SK-N-SH (cell line): ENCODE results near the gene PPP2R5C. TPM values are rescaled to one million over a fixed set of nuclear protein-coding genes. Genes with fewer than 3 reads are reported as not detected.
A peak's percentile ranks its signal among the peaks of the same experiment; 100 is the strongest.

Experiments
- CTCF ChIA-PET: fragments of 300-600, 350-600 bp; formaldehyde crosslinking; extraction: SDS; loops from one replicate; lab custom pipeline; 2021; lab: Yijun Ruan, JAX
- POLR2A ChIA-PET: fragments of 350-600 bp; sonication (Branson Sonifier 250); formaldehyde crosslinking; extraction: SDS; loops from one replicate; lab custom pipeline; 2020; ENCODE audit warnings: antibody characterized with exemption, inconsistent platforms; lab: Yijun Ruan, JAX
- DNase-seq: peaks from one replicate; pipeline ENCODE4 v3.0.0; 2012
- H2AFZ ChIP-seq: fragments of 200-600 bp; sonication (generic); 2 replicates; pipeline ENCODE4 v1.8.1; 2016; ENCODE audit warnings: antibody characterized with exemption, mild to moderate bottlenecking, low read depth
- H3F3A ChIP-seq: fragments of 200-600 bp; sonication (generic); replicated peaks from 2 replicates; pipeline ENCODE3; 2016; ENCODE audit warnings: antibody characterized with exemption, mild to moderate bottlenecking; ENCODE audit not compliant: insufficient read depth
- H3K27ac ChIP-seq, 2 experiments: fragments of 200-500 bp in 1 of 2; fragments of 200-600 bp in 1 of 2; sonication (Bioruptor generic) in 1 of 2; sonication (generic), shearing (Covaris generic) in 1 of 2; 2 replicates each; pipeline versions ENCODE4 v1.5.1 to v1.6.1; 2014 to 2016; ENCODE audit warnings: low read depth in 2 of 2, inconsistent platforms in 1 of 2, low read length in 1 of 2, mild to moderate bottlenecking in 1 of 2, mixed read lengths in 1 of 2
- H3K27me3 ChIP-seq: fragments of 200-600 bp; sonication (generic), shearing (Covaris generic); 2 replicates; pipeline ENCODE4 v1.6.1; 2016; ENCODE audit warnings: mixed run types; ENCODE audit not compliant: insufficient read depth
- H3K36me3 ChIP-seq, 2 experiments: fragments of 200-500 bp in 1 of 2; fragments of 200-600 bp in 1 of 2; sonication (Bioruptor generic) in 1 of 2; sonication (generic) in 1 of 2; replicated peaks in 1 of 2; 2 replicates each; pipeline versions ENCODE3 to v1.5.1; 2014 to 2016; ENCODE audit warnings: low read length in 1 of 2, mild to moderate bottlenecking in 1 of 2; ENCODE audit not compliant: insufficient read depth in 2 of 2, control insufficient read depth in 1 of 2
- H3K4me1 ChIP-seq, 2 experiments: fragments of 200-500 bp in 1 of 2; fragments of 200-600 bp in 1 of 2; sonication (Bioruptor generic) in 1 of 2; sonication (generic), shearing (Covaris generic) in 1 of 2; 2 replicates each; pipeline versions ENCODE4 v1.5.1 to v1.6.1; 2014 to 2016; ENCODE audit warnings: low read depth in 1 of 2, low read length in 1 of 2, mixed run types in 1 of 2; ENCODE audit not compliant: insufficient read depth in 2 of 2, control insufficient read depth in 1 of 2
- H3K4me2 ChIP-seq: fragments of 200-600 bp; sonication (generic), shearing (Covaris generic); 2 replicates; pipeline ENCODE4 v1.6.1; 2017; ENCODE audit warnings: mixed run types
- H3K4me3 ChIP-seq, 2 experiments: fragments of 200-500 bp in 1 of 2; fragments of 200-600 bp in 1 of 2; sonication (Bioruptor generic) in 1 of 2; sonication (generic), shearing (Covaris generic) in 1 of 2; 2 replicates each; pipeline versions ENCODE4 v1.5.1 to v1.8.1; 2014 to 2016; ENCODE audit warnings: low read depth in 2 of 2, inconsistent platforms in 1 of 2, low read length in 1 of 2, mild to moderate bottlenecking in 1 of 2, mixed read lengths in 1 of 2, moderate library complexity in 1 of 2
- H3K79me2 ChIP-seq: fragments of 200-600 bp; sonication (generic); 2 replicates; pipeline ENCODE4 v1.8.1; 2017; ENCODE audit warnings: mild to moderate bottlenecking; ENCODE audit not compliant: insufficient read depth
- H3K9ac ChIP-seq: fragments of 200-600 bp; sonication (generic); 2 replicates; pipeline ENCODE4 v1.6.1; 2017; ENCODE audit warnings: mixed run types
- H3K9me2 ChIP-seq: fragments of 200-600 bp; sonication (generic); 2 replicates; pipeline ENCODE4 v1.6.1; 2017; ENCODE audit warnings: mixed run types
- H3K9me3 ChIP-seq: fragments of 200-600 bp; sonication (generic); 2 replicates; pipeline ENCODE4 v1.6.1; 2017; ENCODE audit warnings: mixed run types, mild to moderate bottlenecking, moderate library complexity
- H4K20me1 ChIP-seq: fragments of 200-600 bp; sonication (generic); 2 replicates; pipeline ENCODE4 v1.6.1; 2017; ENCODE audit warnings: mild to moderate bottlenecking, mixed run types; ENCODE audit not compliant: insufficient read depth
- CHD2 ChIP-seq: fragments of 150-350 bp; IDR thresholded peaks from 2 replicates; pipeline ENCODE4 v1.6.1; 2018; ENCODE audit warnings: low read length; ENCODE audit not compliant: partially characterized antibody
- EP300 ChIP-seq, 2 experiments: IDR thresholded peaks; 2 replicates each; pipeline versions ENCODE4 v1.4.0 to v1.6.1; 2012; ENCODE audit warnings: borderline replicate concordance in 1 of 2, low read depth in 1 of 2, low read length in 1 of 2
- EZH2phosphoT487 ChIP-seq: fragments of 200-600 bp; sonication (generic); IDR thresholded peaks from 2 replicates; pipeline ENCODE4 v1.6.1; 2017; ENCODE audit warnings: low read depth, mixed run types, mild to moderate bottlenecking, antibody characterized with exemption, moderate library complexity, borderline replicate concordance
- FOXJ3 ChIP-seq: sonication (generic); formaldehyde crosslinking; IDR thresholded peaks from 2 replicates; pipeline ENCODE4 v1.5.1; 2020; ENCODE audit warnings: mild to moderate bottlenecking, missing genetic modification reagents
- FOXM1 ChIP-seq: IDR thresholded peaks from 2 replicates; pipeline ENCODE4 v1.4.0; 2012; ENCODE audit warnings: low read depth, mild to moderate bottlenecking
- GATA2 ChIP-seq: sonication (generic); formaldehyde crosslinking; IDR thresholded peaks from 2 replicates; pipeline ENCODE4 v1.5.0; 2020; ENCODE audit warnings: mild to moderate bottlenecking, missing genetic modification reagents
- MEF2A ChIP-seq: IDR thresholded peaks from 2 replicates; pipeline ENCODE4 v1.4.0; 2012; ENCODE audit warnings: low read depth, borderline replicate concordance
- MXI1 ChIP-seq: IDR thresholded peaks from 2 replicates; pipeline ENCODE4 v1.6.1; 2012; ENCODE audit warnings: mild to moderate bottlenecking, low read depth, low read length, improper control_type of control experiment
- RAD21 ChIP-seq: IDR thresholded peaks from 2 replicates; pipeline ENCODE4 v1.6.1; 2012; ENCODE audit warnings: mild to moderate bottlenecking, low read length
- RFX5 ChIP-seq: IDR thresholded peaks from 2 replicates; pipeline ENCODE4 v1.6.1; 2012; ENCODE audit warnings: mild to moderate bottlenecking, improper control_type of control experiment, low read length
- RXRA ChIP-seq: IDR thresholded peaks from 2 replicates; pipeline ENCODE4 v1.4.0; 2012; ENCODE audit warnings: low read depth, mild to moderate bottlenecking, borderline replicate concordance
- SIN3A ChIP-seq: IDR thresholded peaks from 2 replicates; pipeline ENCODE4 v1.6.1; 2012; ENCODE audit warnings: low read depth, mild to moderate bottlenecking, low read length, moderate library complexity, borderline replicate concordance
- SMC3 ChIP-seq: IDR thresholded peaks from 2 replicates; pipeline ENCODE4 v1.6.1; 2012; ENCODE audit warnings: low read depth, low read length, improper control_type of control experiment
- TCF12 ChIP-seq: IDR thresholded peaks from 2 replicates; pipeline ENCODE4 v1.4.0; 2012
- TEAD4 ChIP-seq: IDR thresholded peaks from 2 replicates; pipeline ENCODE4 v1.4.0; 2012; ENCODE audit warnings: mild to moderate bottlenecking, borderline replicate concordance; ENCODE audit not compliant: insufficient read depth
- WGBS: methylation state at CpG from one replicate; pipeline ENCODE4 v1.1.6; 2017; ENCODE audit warnings: low lambda C conversion rate; 5-methylcytosine and 5-hydroxymethylcytosine counted together
- polyA plus RNA-seq, 3 experiments: library from polyadenylated mRNA; depleted of rRNA; stranded (reverse); fragments of >200 nt; gene quantifications; 2 replicates each; pipeline ENCODE4 v1.2.3, GENCODE V29; 2012
- TF ChIP-seq, protein P1 (sequence below): IDR thresholded peaks from 2 replicates; pipeline ENCODE4; 2012
- TF ChIP-seq, protein P2 (sequence below): fragments of 200-600 bp; sonication (generic); IDR thresholded peaks from 2 replicates; pipeline ENCODE4 v1.6.1; 2017; ENCODE audit warnings: antibody characterized with exemption, mild to moderate bottlenecking, moderate library complexity
- TF ChIP-seq, protein P3 (sequence below): IDR thresholded peaks from 2 replicates; pipeline ENCODE4 v1.4.0; 2012; ENCODE audit warnings: low read depth, borderline replicate concordance

Gene PPP2R5C
- polyA plus RNA-seq, 1 of the 3 experiments (the other 2 are of a cell fraction) = 43.7 TPM

DNA sequence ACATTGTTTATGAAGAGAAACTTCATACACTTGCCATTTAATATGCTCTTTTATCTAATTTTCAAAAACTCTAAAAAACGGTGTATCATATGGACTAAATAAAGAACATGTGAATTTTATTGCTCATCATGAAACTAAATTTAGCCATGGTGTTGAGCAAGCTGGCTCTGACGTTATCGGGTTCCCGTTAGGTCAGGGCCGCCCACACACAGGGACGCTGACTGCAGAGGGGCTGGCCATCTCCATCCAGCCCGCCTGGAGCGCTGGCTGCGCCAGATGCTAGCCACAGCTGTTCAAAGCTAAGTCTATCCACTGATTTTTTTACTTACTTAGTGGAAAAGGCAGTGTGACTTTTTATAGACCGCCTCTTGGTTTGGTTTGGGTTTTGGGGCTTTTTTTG, 166.3 kb downstream of the PPP2R5C start:
- peak; percentile 93 for DNase-seq
- H3K4me3 ChIP-seq = no peak overlapping the region
- H3K79me2 ChIP-seq = no peaks in the 10 kb centered on the region
- H3K9me2 ChIP-seq = no peaks in the 10 kb centered on the region
- no peak overlapping the region for H3K9ac ChIP-seq
- no peaks in the 10 kb centered on the region for H3K9me3 ChIP-seq
- no peaks in the 10 kb centered on the region for H4K20me1 ChIP-seq
- TF ChIP-seq, protein P1, sequence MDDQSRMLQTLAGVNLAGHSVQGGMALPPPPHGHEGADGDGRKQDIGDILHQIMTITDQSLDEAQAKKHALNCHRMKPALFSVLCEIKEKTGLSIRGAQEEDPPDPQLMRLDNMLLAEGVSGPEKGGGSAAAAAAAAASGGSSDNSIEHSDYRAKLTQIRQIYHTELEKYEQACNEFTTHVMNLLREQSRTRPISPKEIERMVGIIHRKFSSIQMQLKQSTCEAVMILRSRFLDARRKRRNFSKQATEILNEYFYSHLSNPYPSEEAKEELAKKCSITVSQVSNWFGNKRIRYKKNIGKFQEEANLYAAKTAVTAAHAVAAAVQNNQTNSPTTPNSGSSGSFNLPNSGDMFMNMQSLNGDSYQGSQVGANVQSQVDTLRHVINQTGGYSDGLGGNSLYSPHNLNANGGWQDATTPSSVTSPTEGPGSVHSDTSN = no peak
- peak; percentile 73 for TF ChIP-seq MXI1
- peak; percentile 75; the same call in 1 of the 2 replicates for TF ChIP-seq MEF2A
- peak; percentile 21 for TF ChIP-seq CHD2
- TF ChIP-seq RAD21 = 0 out of 2 replicates have a peak, but pooled peaks have one; percentile 30
- peak; percentile 62 for TF ChIP-seq RXRA
- TF ChIP-seq SMC3 = no peak
- TF ChIP-seq, protein P2, sequence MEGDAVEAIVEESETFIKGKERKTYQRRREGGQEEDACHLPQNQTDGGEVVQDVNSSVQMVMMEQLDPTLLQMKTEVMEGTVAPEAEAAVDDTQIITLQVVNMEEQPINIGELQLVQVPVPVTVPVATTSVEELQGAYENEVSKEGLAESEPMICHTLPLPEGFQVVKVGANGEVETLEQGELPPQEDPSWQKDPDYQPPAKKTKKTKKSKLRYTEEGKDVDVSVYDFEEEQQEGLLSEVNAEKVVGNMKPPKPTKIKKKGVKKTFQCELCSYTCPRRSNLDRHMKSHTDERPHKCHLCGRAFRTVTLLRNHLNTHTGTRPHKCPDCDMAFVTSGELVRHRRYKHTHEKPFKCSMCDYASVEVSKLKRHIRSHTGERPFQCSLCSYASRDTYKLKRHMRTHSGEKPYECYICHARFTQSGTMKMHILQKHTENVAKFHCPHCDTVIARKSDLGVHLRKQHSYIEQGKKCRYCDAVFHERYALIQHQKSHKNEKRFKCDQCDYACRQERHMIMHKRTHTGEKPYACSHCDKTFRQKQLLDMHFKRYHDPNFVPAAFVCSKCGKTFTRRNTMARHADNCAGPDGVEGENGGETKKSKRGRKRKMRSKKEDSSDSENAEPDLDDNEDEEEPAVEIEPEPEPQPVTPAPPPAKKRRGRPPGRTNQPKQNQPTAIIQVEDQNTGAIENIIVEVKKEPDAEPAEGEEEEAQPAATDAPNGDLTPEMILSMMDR = no peak
- peak; percentile 37 for TF ChIP-seq TCF12
- TF ChIP-seq, protein P3, sequence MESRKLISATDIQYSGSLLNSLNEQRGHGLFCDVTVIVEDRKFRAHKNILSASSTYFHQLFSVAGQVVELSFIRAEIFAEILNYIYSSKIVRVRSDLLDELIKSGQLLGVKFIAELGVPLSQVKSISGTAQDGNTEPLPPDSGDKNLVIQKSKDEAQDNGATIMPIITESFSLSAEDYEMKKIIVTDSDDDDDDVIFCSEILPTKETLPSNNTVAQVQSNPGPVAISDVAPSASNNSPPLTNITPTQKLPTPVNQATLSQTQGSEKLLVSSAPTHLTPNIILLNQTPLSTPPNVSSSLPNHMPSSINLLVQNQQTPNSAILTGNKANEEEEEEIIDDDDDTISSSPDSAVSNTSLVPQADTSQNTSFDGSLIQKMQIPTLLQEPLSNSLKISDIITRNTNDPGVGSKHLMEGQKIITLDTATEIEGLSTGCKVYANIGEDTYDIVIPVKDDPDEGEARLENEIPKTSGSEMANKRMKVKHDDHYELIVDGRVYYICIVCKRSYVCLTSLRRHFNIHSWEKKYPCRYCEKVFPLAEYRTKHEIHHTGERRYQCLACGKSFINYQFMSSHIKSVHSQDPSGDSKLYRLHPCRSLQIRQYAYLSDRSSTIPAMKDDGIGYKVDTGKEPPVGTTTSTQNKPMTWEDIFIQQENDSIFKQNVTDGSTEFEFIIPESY = no peak
- TF ChIP-seq EP300 (IDR thresholded peaks at IDR 0.05; ENCODE audit: borderline replicate concordance in 1 of 2, low read depth in 1 of 2, low read length in 1 of 2) = 0 out of 4 replicates have a peak, but pooled peaks of 1 of the 2 experiments have one; percentile 29
- H3K27me3 ChIP-seq = no peaks in the 10 kb centered on the region
- POLR2A ChIA-PET = interaction anchor here (0.6 kb wide), 1 partner anchor 14 kb away, joined by 4 read pairs; no protein-coding TSS in a partner anchor
- no peak overlapping the region for H2AFZ ChIP-seq
- CTCF ChIA-PET = interaction anchor here (0.7 to 5.4 kb wide), 2 partner anchors 157 to 220 kb away, joined by 3 to 29 read pairs; no protein-coding TSS in a partner anchor
- H3K27ac ChIP-seq = peak overlapping the region; percentile 67 to 72
- peaks cover 5 to 24% of the 10 kb centered on the region in 2 experiments for H3K36me3 ChIP-seq
- H3F3A ChIP-seq = peaks cover 11% of the 10 kb centered on the region
- H3K4me2 ChIP-seq = no peak overlapping the region; the same call in 1 of the 2 replicates
- WGBS = 33% methylated on average over 10 of the region's 10 CpGs
- H3K4me1 ChIP-seq = peaks cover 0 to 14% of the 10 kb centered on the region in 2 experiments; a peak in 2 of 4 replicates

DNA sequence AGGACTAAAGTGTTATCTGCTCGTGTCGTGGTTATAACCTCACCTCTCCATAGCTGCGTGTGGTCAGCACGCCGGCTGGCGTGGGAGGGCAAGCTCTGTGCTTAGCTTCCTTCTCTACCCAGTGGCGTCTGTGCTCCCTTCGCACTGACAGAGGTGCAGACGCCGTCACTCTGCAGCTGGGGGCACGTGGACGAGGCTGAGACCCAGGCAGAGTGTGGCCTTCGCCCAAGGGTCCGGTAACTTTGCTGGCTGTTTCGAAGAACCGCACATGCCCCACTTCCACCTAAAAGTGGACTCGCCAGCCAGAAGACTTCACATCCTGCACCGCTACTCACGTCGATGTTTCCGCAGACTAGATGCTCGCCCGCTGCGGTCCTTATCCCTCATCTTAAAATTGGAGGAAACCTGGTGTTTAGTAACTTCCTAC, 166.9 kb downstream of the PPP2R5C start:
- no peaks in the 10 kb centered on the region for H3K27me3 ChIP-seq
- no peak overlapping the region for H3K9ac ChIP-seq
- 90% methylated on average over 24 of the region's 24 CpGs for WGBS
- no peak overlapping the region for H3K4me3 ChIP-seq
- H3K79me2 ChIP-seq = no peaks in the 10 kb centered on the region
- H3K36me3 ChIP-seq = peaks cover 5 to 20% of the 10 kb centered on the region in 2 experiments
- H4K20me1 ChIP-seq = no peaks in the 10 kb centered on the region
- ChIA-PET CTCF (interaction anchor here (0.7 to 5.4 kb wide), 2 partner anchors 157 to 221 kb away, joined by 3 to 29 read pairs; no protein-coding TSS in a partner anchor), POLR2A (interaction anchor here (0.6 kb wide), 1 partner anchor 14 kb away, joined by 4 read pairs; no protein-coding TSS in a partner anchor)
- peak overlapping the region; percentile 67 to 72; a peak in 3 of 4 replicates for H3K27ac ChIP-seq
- peak; percentile 48 for DNase-seq
- no peak overlapping the region for H2AFZ ChIP-seq
- peaks cover 5% of the 10 kb centered on the region for H3F3A ChIP-seq
- H3K4me1 ChIP-seq = peaks cover 0 to 14% of the 10 kb centered on the region in 2 experiments; a peak in 2 of 4 replicates
- H3K4me2 ChIP-seq = no peak overlapping the region; the same call in 1 of the 2 replicates
- H3K9me2 ChIP-seq = no peaks in the 10 kb centered on the region
- no peaks in the 10 kb centered on the region for H3K9me3 ChIP-seq
- TF ChIP-seq SIN3A = no peak
- TF ChIP-seq GATA2 (CRISPR knock-in tag) = no peak
- TF ChIP-seq MXI1 = no peak
- no peak for TF ChIP-seq RFX5
- TF ChIP-seq, protein P1 = no peak
- TF ChIP-seq FOXM1 = no peak
- no peak for TF ChIP-seq TEAD4
- TF ChIP-seq TCF12 = no peak
- TF ChIP-seq CHD2 = no peak
- TF ChIP-seq EP300 (IDR thresholded peaks at IDR 0.05; ENCODE audit: borderline replicate concordance in 1 of 2, low read depth in 1 of 2, low read length in 1 of 2) = no peak
- no peak for TF ChIP-seq EZH2phosphoT487
- no peak for TF ChIP-seq FOXJ3
- no peak for TF ChIP-seq RAD21
